ENCODE measurements around the gene DLX5.

DNA sequence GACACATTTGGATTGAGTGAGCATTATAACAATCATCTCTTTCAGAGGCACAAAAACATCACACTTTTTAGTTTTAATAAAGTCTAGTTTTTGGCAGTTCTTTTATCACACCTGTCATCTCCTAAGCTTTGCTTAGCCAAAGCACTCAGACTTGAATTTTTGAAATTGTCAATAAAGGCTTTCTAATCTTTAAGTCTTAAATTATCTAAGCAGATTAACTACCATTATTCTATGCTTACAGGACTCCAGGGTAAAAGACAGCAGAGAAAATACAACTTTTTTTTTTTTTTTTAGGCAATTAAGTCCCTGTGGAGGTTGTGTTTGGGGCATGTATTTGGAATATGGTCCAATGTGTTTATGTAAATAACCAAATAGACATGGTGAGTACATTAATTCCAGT, 36.9 kb downstream of the DLX5 start:
- TF ChIP-seq ESRRA (CRISPR knock-in tag; IDR thresholded peaks at IDR 0.05; ENCODE audit: borderline replicate concordance) = no peak
- TF ChIP-seq CTCF (IDR thresholded peaks at IDR 0.05) = no peak
- no peak for TF ChIP-seq MAX (CRISPR knock-in tag; IDR thresholded peaks at IDR 0.05)
- TF ChIP-seq, protein P1, sequence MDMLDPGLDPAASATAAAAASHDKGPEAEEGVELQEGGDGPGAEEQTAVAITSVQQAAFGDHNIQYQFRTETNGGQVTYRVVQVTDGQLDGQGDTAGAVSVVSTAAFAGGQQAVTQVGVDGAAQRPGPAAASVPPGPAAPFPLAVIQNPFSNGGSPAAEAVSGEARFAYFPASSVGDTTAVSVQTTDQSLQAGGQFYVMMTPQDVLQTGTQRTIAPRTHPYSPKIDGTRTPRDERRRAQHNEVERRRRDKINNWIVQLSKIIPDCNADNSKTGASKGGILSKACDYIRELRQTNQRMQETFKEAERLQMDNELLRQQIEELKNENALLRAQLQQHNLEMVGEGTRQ (CRISPR knock-in tag; IDR thresholded peaks at IDR 0.05) = no peak
- no peak for TF ChIP-seq NFYB (CRISPR knock-in tag; conservative IDR thresholded peaks at IDR 0.05; ENCODE audit: low read depth)
